ENCODE results near the gene LZTS2. TPM values are rescaled to one million over a fixed set of nuclear protein-coding genes. Genes with fewer than 3 reads are reported as not detected.
A peak's percentile ranks its signal among the peaks of the same experiment; 100 is the strongest.

Gene LZTS2
- total RNA-seq, 1 experiment from 2014 or later = 93.0 TPM

DNA sequence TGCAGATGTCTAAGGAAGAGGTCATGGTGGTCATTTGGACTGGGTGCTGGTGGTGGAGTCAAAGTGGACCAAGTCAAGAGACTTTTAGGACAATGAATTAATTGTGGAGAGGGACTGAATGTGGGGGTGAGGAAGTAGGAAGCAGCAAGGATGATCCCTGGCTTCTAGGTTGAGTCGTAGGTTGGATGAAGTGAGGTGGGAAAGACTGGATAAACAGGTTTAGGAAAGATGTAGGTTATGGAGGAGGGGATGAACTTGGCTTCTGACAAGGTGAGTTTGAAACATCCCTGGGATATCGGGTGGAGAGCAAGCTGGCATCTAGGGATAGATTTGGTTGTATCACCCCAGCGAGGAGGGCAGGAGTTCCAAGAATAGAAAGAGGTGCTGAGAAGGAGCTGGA lies 22.7 kb upstream of the LZTS2 start:
- Histone ChIP-seq H3K4me2 (ENCODE audit: low read length) (peak overlapping the region; percentile 19; the same call in 1 of the 2 replicates), H2AFZ (ENCODE audit: low read depth, low read length, poor library complexity, severe bottlenecking) (no peak overlapping the region), H3K9me2 (ENCODE audit: insufficient read depth) (no peaks in the 10 kb centered on the region), H3K4me3 (replicated peaks in 1 of 2; ENCODE audit: low read depth in 1 of 2, low read length in 2 of 2) (no peak overlapping the region), H4K20me1 (ENCODE audit: insufficient read depth) (no peaks in the 10 kb centered on the region), H3K9me3 (ENCODE audit: control insufficient read depth in 1 of 2, insufficient read depth in 1 of 2, low read depth in 1 of 2, low read length in 2 of 2) (no peaks in the 10 kb centered on the region), H3K27me3 (ENCODE audit: insufficient read depth, low read length) (no peaks in the 10 kb centered on the region), H3K27ac (ENCODE audit: low read depth, low read length) (no peak overlapping the region), H3K79me2 (ENCODE audit: insufficient read depth, low read length) (no peaks in the 10 kb centered on the region), H3K9ac (ENCODE audit: low read length) (no peak overlapping the region), H3K4me1 (ENCODE audit: control insufficient read depth in 1 of 2, insufficient read depth in 2 of 2, low read length in 2 of 2) (peaks cover 3 to 8% of the 10 kb centered on the region in 2 experiments; a peak in 3 of 4 replicates), H3K36me3 (ENCODE audit: control insufficient read depth in 1 of 2, insufficient read depth in 2 of 2, low read length in 2 of 2) (peaks cover 4 to 14% of the 10 kb centered on the region in 2 experiments; a peak in 3 of 4 replicates)
- no TSS peak for BruUV-seq (replicated peaks)
- ChIA-PET CTCF (no interaction called here), POLR2A (no interaction called here), RAD21 (ENCODE audit: low non-redundant PET in 1 of 2, low total read pairs in 2 of 2, uncharacterized antibody in 2 of 2, unreplicated experiment in 2 of 2) (no interaction called here)
- DNase-seq (ENCODE audit: low read depth, low spot score) (no peak), ATAC-seq (no peak)
- intact Hi-C loops (cut with micrococcal nuclease) = no loop called here
- TF ChIP-seq JUND (IDR thresholded peaks at IDR 0.05) = no peak
- no peak for TF ChIP-seq ELF1 (IDR thresholded peaks at IDR 0.05; ENCODE audit: borderline replicate concordance, low read depth)
- TF ChIP-seq CBX3 (IDR thresholded peaks at IDR 0.05; ENCODE audit: low read depth) = no peak
- TF ChIP-seq YY1 (IDR thresholded peaks at IDR 0.05; ENCODE audit: extremely low read depth, insufficient replicate concordance, low read depth, low read length) = no peak
- TF ChIP-seq RAD21 (IDR thresholded peaks at IDR 0.05; ENCODE audit: low read depth) = no peak
- TF ChIP-seq FOSL1 (IDR thresholded peaks at IDR 0.05; ENCODE audit: low read depth) = no peak
- TF ChIP-seq REST (IDR thresholded peaks at IDR 0.05; ENCODE audit: low read depth) = no peak
- no peak for TF ChIP-seq EZH2 (IDR thresholded peaks at IDR 0.05)
